Ovary (tissue), 9 donors: ENCODE data around the gene BBS1. TPM values are rescaled to one million over a fixed set of nuclear protein-coding genes. Genes with fewer than 3 reads are reported as not detected.

Experiments
- DNase-seq, 5 donors: peaks; one replicate each; pipeline ENCODE4 v3.0.0-alpha.2; 2019 to 2020
- H3K27ac ChIP-seq, 2 donors: fragments of 200-600 bp; one replicate each; pipeline versions ENCODE4 v1.5.1 to v1.8.0; 2019 to 2022
- H3K27me3 ChIP-seq: fragments of 200-600 bp; one replicate; pipeline ENCODE4 v1.8.0; 2022
- H3K36me3 ChIP-seq: fragments of 200-600 bp; sonication (generic); one replicate; pipeline ENCODE4 v1.5.1; 2019
- H3K4me1 ChIP-seq: one replicate; pipeline ENCODE4 v1.8.1; 2013; ENCODE audit warnings: mild to moderate bottlenecking, moderate library complexity; ENCODE audit not compliant: insufficient read depth
- H3K4me3 ChIP-seq: fragments of 200-600 bp; sonication (generic); one replicate; pipeline ENCODE4 v1.5.1; 2017
- H3K9me3 ChIP-seq, 2 donors: fragments of 200-600 bp in 1 of 2; sonication (generic) in 1 of 2; one replicate each; pipeline versions ENCODE4 v1.5.1 to v1.8.1; 2013 to 2019; ENCODE audit warnings: mild to moderate bottlenecking in 1 of 2, moderate library complexity in 1 of 2
- CTCF ChIP-seq, 3 donors: fragments of 450-650 bp in 2 of 3; fragments of 200-600 bp in 1 of 3; IDR thresholded peaks; one replicate each; pipeline versions ENCODE4 v1.5.1 to v1.8.0; 2016 to 2022; ENCODE audit warnings: antibody characterized with exemption in 3 of 3, mild to moderate bottlenecking in 1 of 3
- EP300 ChIP-seq: sonication (generic); formaldehyde crosslinking; IDR thresholded peaks from one replicate; pipeline ENCODE4 v1.6.1; 2017; ENCODE audit warnings: antibody characterized with exemption
- POLR2A ChIP-seq: fragments of 450-650 bp; IDR thresholded peaks from one replicate; pipeline ENCODE4 v1.6.1; 2017; ENCODE audit warnings: antibody characterized with exemption, mild to moderate bottlenecking, moderate library complexity
- WGBS, 3 donors: extraction: QIAGEN DNeasy Blood & Tissue Kit in 1 of 3; methylation state at CpG; one replicate each; pipeline versions ENCODE4 v1.1.5 to v1.1.7; 2013 to 2017; 5-methylcytosine and 5-hydroxymethylcytosine counted together
- intact Hi-C, 4 donors: fragments of 100-400 bp; cut with DNase I; formaldehyde crosslinking; loops; one replicate each; pipeline versions ENCODE4 v1.11.0 to v1.15.1; 2022 to 2023
- polyA plus RNA-seq, 2 donors: library from polyadenylated mRNA; stranded (reverse); fragments of 200-250 nt in 1 of 2; fragments of 350-450 nt in 1 of 2; fragmentation: Illumina TruSeq in 1 of 2; extraction: RNeasy Lipid Tissue Mini Kit (QIAGEN cat#74804) in 1 of 2; gene quantifications; one replicate each; pipeline ENCODE4 v1.2.3, GENCODE V29; 2013 to 2014
- total RNA-seq, 7 donors: library from RNA; depleted of rRNA in 2 of 7; stranded (reverse); fragments of >200 nt in 2 of 7; fragmentation: NEBNext Ultra II Directional in 3 of 7; extraction: Animal tissue kit (Norgen Biotek cat#: 25700) in 3 of 7; gene quantifications; one replicate each; pipeline versions ENCODE4 v1.1.0 to v1.2.4, GENCODE V29; 2016 to 2023
- donor health status: DM: no; HTN: no; CAD: no; lungs with moderate emphysema.
- donor health status: DM: no; HTN: no; CAD: no.
- donor health status: Bipolar disorder and iron deficiency.
- donor health status: DM: yes; HTN: yes; CAD: no.
- donor health status: DM: no; HTN: no; CAD: no.
- donor health status: DM: yes; HTN: yes; CAD: no.

BBS1 gene
- total and polyA plus RNA-seq, 9 donors, result 33.8 to 78.3 (median 67.2) TPM

- H3K27me3 ChIP-seq, result no peaks in the 10 kb centered on the region
- H3K36me3 ChIP-seq, result no peaks in the 10 kb centered on the region
- no peak overlapping the region for H3K4me3 ChIP-seq
- no peak for TF ChIP-seq CTCF (IDR thresholded peaks at IDR 0.05)
- TF ChIP-seq EP300, result no peak
- no peak for TF ChIP-seq POLR2A
- DNase-seq, result no peak
- intact Hi-C loops, result loop anchor here in 1 of 4 donors (10.0 kb wide), 1 partner anchor 198 kb away; the partner anchor contains the start of gene RBM4B
- no peak overlapping the region for H3K27ac ChIP-seq
- H3K9me3 ChIP-seq, result no peaks in the 10 kb centered on the region
- WGBS, 3 donors, result 55 to 68% (median 65%) methylated on average over 10 of the region's 10 CpGs
- peaks cover 2% of the 10 kb centered on the region for H3K4me1 ChIP-seq
Observed at GRCh38 chr11:66476173-66476840, 34.1 kb upstream of the BBS1 start.

GRCh38 chr11:66476841-66477251 is 33.6 kb upstream of the BBS1 start:
- Histone ChIP-seq H3K27ac (no peak overlapping the region), H3K4me1 (peaks cover 2% of the 10 kb centered on the region), H3K36me3 (no peaks in the 10 kb centered on the region), H3K27me3 (no peaks in the 10 kb centered on the region), H3K9me3 (no peaks in the 10 kb centered on the region), H3K4me3 (no peak overlapping the region)
- 50 to 54% (median 51%) methylated on average over 9 of the region's 9 CpGs for WGBS, 3 donors
- intact Hi-C loops, result loop anchor here in 1 of 4 donors (10.0 kb wide), 1 partner anchor 198 kb away; the partner anchor contains the start of gene RBM4B
- no peak for TF ChIP-seq EP300
- no peak for TF ChIP-seq CTCF (IDR thresholded peaks at IDR 0.05)
- no peak for TF ChIP-seq POLR2A
- DNase-seq, result no peak

- intact Hi-C loops, result loop anchor here in 1 of 4 donors (10.0 kb wide), 1 partner anchor 197 kb away; the partner anchor contains the start of gene RBM4B
- no peak overlapping the region for H3K4me3 ChIP-seq
- no peaks in the 10 kb centered on the region for H3K36me3 ChIP-seq
- DNase-seq, result no peak
- no peaks in the 10 kb centered on the region for H3K9me3 ChIP-seq
- peaks cover 2% of the 10 kb centered on the region for H3K4me1 ChIP-seq
- no peak overlapping the region for H3K27ac ChIP-seq
- no peaks in the 10 kb centered on the region for H3K27me3 ChIP-seq
- TF ChIP-seq EP300 (no peak), CTCF (IDR thresholded peaks at IDR 0.05) (no peak), POLR2A (no peak)
- WGBS, 3 donors, result 78 to 82% (median 80%) methylated on average over 11 of the region's 11 CpGs
Observed at GRCh38 chr11:66477263-66478201, 32.9 kb upstream of the BBS1 start.

GRCh38 chr11:66478729-66479393 is 31.6 kb upstream of the BBS1 start:
- no peak for DNase-seq
- Histone ChIP-seq H3K27me3 (no peaks in the 10 kb centered on the region), H3K4me3 (peak overlapping the region; percentile 59), H3K4me1 (peaks cover 2% of the 10 kb centered on the region), H3K36me3 (no peaks in the 10 kb centered on the region), H3K27ac (peak overlapping the region; percentile 49 to 82), H3K9me3 (no peaks in the 10 kb centered on the region)
- intact Hi-C loops, result loop anchor here in 1 of 4 donors (10.0 kb wide), 1 partner anchor 196 kb away; the partner anchor contains the start of gene RBM4B
- WGBS, 3 donors, result 40 to 41% (median 40%) methylated on average over 8 of the region's 8 CpGs
- TF ChIP-seq POLR2A (no peak), CTCF (IDR thresholded peaks at IDR 0.05) (peak in 2 of 3 donors; percentile 38 to 49)
